ENCODE results near the gene GTPBP1.

Gene GTPBP1

GRCh38 chr22:38705235-38706100 lies at the start of gene GTPBP1:
TSS of gene GTPBP1 (plus strand) at chr22:38705944. CDS start at chr22:38705956, 12 bp downstream.
- DNase-seq, result peak; percentile 98 to 99

GRCh38 chr22:38656256-38657044 lies 49.3 kb upstream of the GTPBP1 start, which contains the start of the genes CBY1 and FAM227A:
TSS of gene CBY1 (plus strand) at chr22:38656638. CDS start at chr22:38668055, 11,417 bp downstream.
TSS of gene FAM227A (minus strand) at chr22:38656392. CDS start at chr22:38650168, 6,224 bp downstream.
- peak; percentile 86 to 89 for DNase-seq

GRCh38 chr22:38657045-38657909 lies 48.5 kb upstream of the GTPBP1 start:
- DNase-seq, result peak in 1 of 2 experiments; percentile 13

GRCh38 chr22:38674888-38675287 lies 30.9 kb upstream of the GTPBP1 start:
- DNase-seq, result no peak

GRCh38 chr22:38675833-38676232 lies 29.9 kb upstream of the GTPBP1 start:
- no peak for DNase-seq

- peak; percentile 75 to 82 for DNase-seq
Observed at GRCh38 chr22:38681582-38682335, 24.0 kb upstream of the GTPBP1 start, which contains the start of gene TOMM22. TSS of gene TOMM22 (plus strand) at chr22:38681957. CDS start at chr22:38681979, 22 bp downstream.

- no peak for DNase-seq
Observed at GRCh38 chr22:38684895-38685294, 20.8 kb upstream of the GTPBP1 start.

GRCh38 chr22:38685761-38686160 lies 20.0 kb upstream of the GTPBP1 start:
- DNase-seq, result no peak

- no peak for DNase-seq
Observed at GRCh38 chr22:38689651-38690050, 16.1 kb upstream of the GTPBP1 start.

- no peak for DNase-seq
Observed at GRCh38 chr22:38694049-38694448, 11.7 kb upstream of the GTPBP1 start.

GRCh38 chr22:38694940-38695339 lies 10.8 kb upstream of the GTPBP1 start:
- DNase-seq, result no peak

GRCh38 chr22:38696606-38697424 lies 8.9 kb upstream of the GTPBP1 start:
- DNase-seq, result no peak

GRCh38 chr22:38697425-38698089 lies 8.2 kb upstream of the GTPBP1 start:
- DNase-seq, result no peak

- no peak for DNase-seq
Observed at GRCh38 chr22:38698407-38699094, 7.2 kb upstream of the GTPBP1 start.

GRCh38 chr22:38699143-38699542 lies 6.6 kb upstream of the GTPBP1 start:
- no peak for DNase-seq

GRCh38 chr22:38699784-38700183 lies 6.0 kb upstream of the GTPBP1 start:
- no peak for DNase-seq

- no peak for DNase-seq
Observed at GRCh38 chr22:38700270-38700788, 5.4 kb upstream of the GTPBP1 start.

GRCh38 chr22:38700789-38701628 lies 4.7 kb upstream of the GTPBP1 start, which contains the start of gene JOSD1:
TSS of gene JOSD1 (minus strand) at chr22:38700943. CDS start at chr22:38699987, 956 bp downstream.
- peak; percentile 88 to 90 for DNase-seq

Measured in NCI-H2081 (cell line).